T follicular helper cell (primary cell): ENCODE data around the gene TJP1.

Source experiments
- DNase-seq: peaks from one replicate; pipeline ENCODE4 v3.0.0-alpha.2; 2020; ENCODE audit warnings: low read depth
- total RNA-seq, 2 experiments: gene quantifications; one replicate each; lab custom pipeline; 2026; lab: John Stamatoyannopoulos, UW

Gene TJP1
- 0.04 to 0.06 reads per million in 2 experiments for total RNA-seq

- DNase-seq = no peak
These were observed at the start of gene TJP1 for GRCh38 chr15:29822100-29822683. Gene TJP1 (minus strand): TSS chr15:29822468. CDS start chr15:29822028, 440 bp downstream.

GRCh38 chr15:29871401-29871800 lies 49.1 kb upstream of the TJP1 start:
- DNase-seq = no peak

- no peak for DNase-seq
These were observed 48.4 kb upstream of the TJP1 start for GRCh38 chr15:29870495-29871151.

GRCh38 chr15:29867241-29868000 lies 45.2 kb upstream of the TJP1 start:
- no peak for DNase-seq

DNA sequence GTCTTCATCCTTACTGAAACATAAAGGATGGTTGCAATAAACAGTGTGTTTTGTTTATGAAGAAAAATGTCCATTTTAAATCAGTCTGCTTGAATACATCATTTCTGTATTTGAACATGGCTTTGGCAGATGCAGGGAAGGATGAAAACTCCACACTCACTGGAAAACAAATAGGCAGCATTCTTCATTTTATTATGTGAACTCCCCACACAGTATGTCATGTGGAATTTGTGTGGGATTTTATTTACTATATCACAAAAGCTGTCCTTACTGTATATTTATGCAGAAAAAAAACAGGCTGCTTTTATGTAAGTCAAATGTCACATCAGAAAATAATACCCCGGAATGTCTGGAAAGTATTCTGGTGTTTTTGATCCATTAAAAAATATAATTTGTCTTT lies 44.1 kb upstream of the TJP1 start:
- no peak for DNase-seq

GRCh38 chr15:29864501-29864900 lies 42.2 kb upstream of the TJP1 start:
- no peak for DNase-seq

GRCh38 chr15:29863438-29863837 lies 41.2 kb upstream of the TJP1 start:
- DNase-seq = no peak

- no peak for DNase-seq
These were observed 40.0 kb upstream of the TJP1 start for GRCh38 chr15:29862271-29862670.

DNA sequence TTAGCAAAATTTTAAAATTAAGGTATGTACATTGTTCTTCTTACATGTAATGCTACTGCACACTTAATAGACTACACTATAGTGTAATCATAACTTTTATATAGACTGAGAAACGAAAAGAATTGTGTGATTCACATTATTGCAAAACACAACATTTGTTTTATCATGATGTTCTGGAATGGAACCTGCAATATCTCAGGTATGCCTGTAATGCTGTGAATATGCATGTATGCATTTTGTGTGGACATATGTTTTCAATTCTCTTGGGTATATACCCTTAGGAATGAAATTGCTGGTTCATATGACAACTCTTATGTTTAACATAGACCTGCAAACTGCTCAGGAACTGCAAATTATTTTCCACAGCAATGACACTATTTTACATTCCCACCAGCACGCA lies 38.6 kb upstream of the TJP1 start:
- DNase-seq = no peak

- no peak for DNase-seq
These were observed 37.9 kb upstream of the TJP1 start for GRCh38 chr15:29859973-29860715.

- DNase-seq = no peak
These were observed 37.0 kb upstream of the TJP1 start for GRCh38 chr15:29859293-29859692.

GRCh38 chr15:29857221-29857789 lies 35.0 kb upstream of the TJP1 start:
- DNase-seq = no peak

- DNase-seq = no peak
These were observed 32.1 kb upstream of the TJP1 start for GRCh38 chr15:29854413-29854812.

DNA sequence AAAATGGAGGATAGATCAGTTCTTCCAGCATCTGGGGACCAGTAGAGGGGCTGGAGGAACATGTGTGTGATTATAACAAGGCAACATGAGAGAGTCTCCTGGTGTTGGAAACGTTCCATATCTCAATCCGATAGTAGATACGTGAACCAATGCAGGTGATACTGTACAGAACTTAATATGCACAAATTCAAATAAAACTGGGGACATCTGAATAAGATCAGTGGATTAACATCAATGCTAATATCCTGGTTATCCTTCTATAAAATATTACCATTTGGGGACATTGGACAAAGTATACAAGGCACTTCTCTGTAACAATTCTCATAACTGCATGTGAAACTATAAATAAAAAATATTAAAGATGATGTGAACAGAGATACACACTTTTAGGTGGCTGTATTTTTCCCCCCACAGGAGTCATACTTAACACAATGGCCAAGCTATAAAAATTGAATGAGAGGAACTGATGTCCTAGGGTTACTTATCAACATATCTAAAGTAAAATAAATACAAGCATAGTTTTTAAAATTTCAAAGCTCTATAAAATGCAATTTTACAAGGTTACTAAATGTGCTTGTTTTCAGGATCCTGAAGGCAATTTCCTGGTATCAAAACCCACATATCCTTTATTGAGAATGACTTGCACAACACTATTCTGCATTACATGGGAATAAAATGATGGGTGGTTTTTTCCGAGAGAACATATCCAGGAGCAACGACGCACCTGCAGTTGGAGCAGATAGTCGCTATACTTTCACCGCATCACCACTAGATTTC lies 31.1 kb upstream of the TJP1 start:
- no peak for DNase-seq

DNA sequence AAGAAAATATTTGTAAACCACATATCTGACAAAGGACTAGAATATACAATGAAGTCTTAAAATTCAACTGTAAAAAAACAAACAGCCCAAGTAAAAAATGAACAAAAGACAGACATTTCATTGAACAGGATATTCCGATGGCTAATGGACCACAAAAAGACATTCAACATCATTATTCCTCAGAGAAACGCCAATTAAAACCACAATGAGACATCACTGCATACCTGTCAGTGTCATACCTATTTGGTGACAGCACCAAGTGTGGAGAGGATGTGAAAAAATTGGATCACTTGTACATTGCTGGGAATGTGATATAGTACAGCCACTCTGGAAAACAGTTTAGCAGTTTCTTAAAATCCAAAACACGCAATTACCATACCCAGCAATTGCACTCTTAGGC lies 29.9 kb upstream of the TJP1 start:
- DNase-seq = no peak

GRCh38 chr15:29849716-29850115 lies 27.4 kb upstream of the TJP1 start:
- DNase-seq = no peak

DNA sequence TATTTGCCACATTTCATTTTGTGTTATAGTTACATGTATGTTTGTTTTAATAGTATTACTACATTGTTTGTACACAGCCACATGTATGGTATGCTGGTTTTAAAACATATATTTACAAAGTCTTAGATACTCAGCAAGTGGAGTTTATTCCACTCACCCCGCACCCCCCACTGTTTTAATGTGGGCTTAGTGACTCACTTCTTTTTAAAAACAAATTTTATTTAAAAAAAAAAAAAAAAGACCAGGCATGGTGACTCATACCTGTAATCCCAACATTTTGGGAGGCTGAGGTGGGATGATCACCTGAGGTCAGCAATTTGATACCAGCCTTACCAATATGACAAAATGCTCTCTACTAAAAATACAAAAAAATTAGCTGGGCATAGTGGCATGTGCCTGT lies 26.9 kb upstream of the TJP1 start:
- no peak for DNase-seq

GRCh38 chr15:29844290-29844903 lies 22.1 kb upstream of the TJP1 start:
- no peak for DNase-seq

- DNase-seq = no peak
These were observed 20.0 kb upstream of the TJP1 start for GRCh38 chr15:29842290-29842689.

GRCh38 chr15:29840926-29841325 lies 18.7 kb upstream of the TJP1 start:
- DNase-seq = no peak

DNA sequence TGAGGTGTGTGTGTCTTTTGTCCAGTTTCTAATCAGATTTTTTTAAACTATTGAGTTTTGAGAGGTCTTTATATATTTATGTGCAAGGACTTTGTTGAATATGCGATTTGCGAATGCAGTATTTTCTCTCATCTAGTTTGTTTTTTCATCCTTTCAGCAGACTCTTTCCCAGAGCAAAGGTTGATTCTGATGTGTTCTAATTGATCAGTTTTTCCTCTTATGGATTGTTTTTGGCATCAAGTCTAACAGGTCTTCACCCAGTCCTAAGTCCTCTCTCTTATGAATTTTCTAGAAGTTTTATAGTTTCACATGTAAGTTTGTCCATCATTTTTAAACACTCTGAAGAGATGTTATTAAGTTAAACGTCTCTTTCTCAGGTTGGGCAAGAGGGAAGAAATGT lies 17.8 kb upstream of the TJP1 start:
- no peak for DNase-seq
